Panc1 (cell line): ENCODE measurements around the gene CCDC86. TPM values are rescaled to one million over a fixed set of nuclear protein-coding genes. Genes with fewer than 3 reads are reported as not detected.

Experiments
- ATAC-seq: fragments of 200-7000 bp; cut with Tn5 transposase; 2 replicates; pipeline ENCODE4 v1.9.1; 2020; ENCODE audit warnings: mild to moderate bottlenecking, moderate library complexity
- BruUV-seq: library from RNA; stranded (reverse); fragments of 400-500 nt; replicated peaks from 2 replicates; lab custom pipeline; 2021; lab: Mats Ljungman, UMichigan
- CTCF ChIA-PET: fragments of 300-600 bp; sonication (Branson Sonifier 250); formaldehyde crosslinking; loops from one replicate; lab custom pipeline; 2022; ENCODE audit warnings: antibody characterized with exemption; lab: Charles Lee
- POLR2A ChIA-PET: fragments of 300-600 bp; sonication (Branson Sonifier 250); formaldehyde crosslinking; loops from one replicate; lab custom pipeline; 2022; ENCODE audit warnings: antibody characterized with exemption; lab: Charles Lee
- DNase-seq: peaks from one replicate; pipeline ENCODE4 v3.0.0-alpha.2; 2010; ENCODE audit warnings: low read depth, low spot score
- H3K27ac ChIP-seq: 2 replicates; pipeline ENCODE4 v1.5.1; 2011; ENCODE audit warnings: mild to moderate bottlenecking, low read length, inconsistent platforms
- H3K27me3 ChIP-seq: fragments of 200-500 bp; sonication (Bioruptor generic); 2 replicates; pipeline ENCODE4 v1.6.0; 2014; ENCODE audit warnings: low read length, inconsistent platforms; ENCODE audit not compliant: control insufficient read depth, insufficient read depth
- H3K36me3 ChIP-seq: fragments of 200-500 bp; sonication (Bioruptor generic); 2 replicates; pipeline ENCODE4 v1.5.1; 2014; ENCODE audit warnings: inconsistent platforms, mild to moderate bottlenecking, low read length, moderate library complexity; ENCODE audit not compliant: control insufficient read depth, insufficient read depth
- H3K4me1 ChIP-seq: 2 replicates; pipeline ENCODE4 v1.5.1; 2011; ENCODE audit warnings: inconsistent platforms, mild to moderate bottlenecking, low read length, moderate library complexity; ENCODE audit not compliant: control insufficient read depth, insufficient read depth
- H3K4me3 ChIP-seq, 2 experiments: 2 replicates each; pipeline ENCODE4 v1.5.1; 2011 to 2012; ENCODE audit warnings: low read depth in 2 of 2, low read length in 2 of 2, mild to moderate bottlenecking in 2 of 2, inconsistent platforms in 1 of 2, moderate library complexity in 1 of 2
- H3K9me3 ChIP-seq: fragments of 200-500 bp; sonication (Bioruptor generic); 2 replicates; pipeline ENCODE4 v1.5.1; 2014; ENCODE audit warnings: low read depth, mild to moderate bottlenecking, inconsistent platforms, low read length, moderate library complexity; ENCODE audit not compliant: control insufficient read depth, insufficient read depth
- POLR2AphosphoS5 ChIP-seq: IDR thresholded peaks from 2 replicates; pipeline ENCODE4 v1.6.1; 2012; ENCODE audit warnings: mild to moderate bottlenecking, low read depth, low read length, moderate library complexity
- SIN3A ChIP-seq: IDR thresholded peaks from 2 replicates; pipeline ENCODE4 v1.6.1; 2012; ENCODE audit warnings: low read depth, mild to moderate bottlenecking, low read length, moderate library complexity, borderline replicate concordance; ENCODE audit not compliant: insufficient read depth
- TCF7L2 ChIP-seq: IDR thresholded peaks from 2 replicates; pipeline ENCODE4 v1.6.1; 2011; ENCODE audit warnings: mild to moderate bottlenecking, low read depth, low read length, inconsistent platforms
- in situ Hi-C: cut with HindIII; loops from 2 replicates; pipeline ENCODE4 v1.10.0; 2016; ENCODE audit warnings: low sequenced_read_pairs, low pct_unique_long_range_greater_than_20kb
- intact Hi-C: fragments of 100-400 bp; cut with micrococcal nuclease; formaldehyde crosslinking; loops from one replicate; pipeline ENCODE4 v1.10.0; 2022; ENCODE audit not compliant: unreplicated experiment
- total RNA-seq: library from RNA; stranded (reverse); gene quantifications from one replicate; pipeline ENCODE4 v1.2.1, GENCODE V29; 2021; ENCODE audit not compliant: unreplicated experiment
- TF ChIP-seq, protein P1 (sequence below), 2 experiments: IDR thresholded peaks; 2 replicates each; pipeline ENCODE4 v1.6.1; 2011 to 2012; ENCODE audit warnings: low read depth in 2 of 2, control low read depth in 1 of 2, low read length in 1 of 2, mild to moderate bottlenecking in 1 of 2, moderate library complexity in 1 of 2; ENCODE audit not compliant: insufficient read depth in 1 of 2
- TF ChIP-seq, protein P2 (sequence below): fragments of 450-650 bp; IDR thresholded peaks from 2 replicates; pipeline ENCODE4 v1.5.1; 2017; ENCODE audit warnings: mild to moderate bottlenecking

The CCDC86 gene
- total RNA-seq, 1 experiment from 2014 or later = 70.2 TPM

DNA sequence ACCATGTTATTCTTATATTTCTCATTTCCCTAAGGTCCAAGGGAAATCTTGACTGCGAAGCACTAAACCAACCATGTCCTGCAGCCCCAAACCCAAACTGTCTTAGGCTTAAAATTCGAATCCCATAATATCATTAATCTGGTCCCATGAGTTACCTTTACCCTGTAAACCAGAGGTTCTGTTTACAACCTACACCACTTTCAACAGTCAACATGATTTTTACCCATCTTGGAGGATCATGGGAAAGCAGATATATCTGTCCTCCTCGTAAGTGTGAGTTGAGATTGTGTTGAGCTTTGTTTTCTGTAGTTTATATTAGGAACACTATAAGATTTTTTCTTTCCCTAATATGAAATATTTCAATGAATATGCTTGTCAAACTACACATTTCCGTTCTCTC is 58.1 kb downstream of the CCDC86 start:
- POLR2A ChIA-PET = no interaction called here
- Histone ChIP-seq H3K27ac (no peak overlapping the region), H3K4me3 (no peak overlapping the region), H3K4me1 (peaks cover 4% of the 10 kb centered on the region), H3K9me3 (no peaks in the 10 kb centered on the region), H3K36me3 (peaks cover 51% of the 10 kb centered on the region), H3K27me3 (no peaks in the 10 kb centered on the region)
- CTCF ChIA-PET = interaction anchor here (0.6 to 2.1 kb wide), 10 partner anchors 10 to 285 kb away, joined by 3 to 12 read pairs (median 3); partner anchors contain the start of gene TMEM109
- intact Hi-C loops (loop anchor here (1.0 kb wide), 1 partner anchor 69 kb away; no protein-coding TSS in a partner anchor), in situ Hi-C loops (no loop called here)
- no peak for DNase-seq
- ATAC-seq = no peak
- TF ChIP-seq, protein P1, sequence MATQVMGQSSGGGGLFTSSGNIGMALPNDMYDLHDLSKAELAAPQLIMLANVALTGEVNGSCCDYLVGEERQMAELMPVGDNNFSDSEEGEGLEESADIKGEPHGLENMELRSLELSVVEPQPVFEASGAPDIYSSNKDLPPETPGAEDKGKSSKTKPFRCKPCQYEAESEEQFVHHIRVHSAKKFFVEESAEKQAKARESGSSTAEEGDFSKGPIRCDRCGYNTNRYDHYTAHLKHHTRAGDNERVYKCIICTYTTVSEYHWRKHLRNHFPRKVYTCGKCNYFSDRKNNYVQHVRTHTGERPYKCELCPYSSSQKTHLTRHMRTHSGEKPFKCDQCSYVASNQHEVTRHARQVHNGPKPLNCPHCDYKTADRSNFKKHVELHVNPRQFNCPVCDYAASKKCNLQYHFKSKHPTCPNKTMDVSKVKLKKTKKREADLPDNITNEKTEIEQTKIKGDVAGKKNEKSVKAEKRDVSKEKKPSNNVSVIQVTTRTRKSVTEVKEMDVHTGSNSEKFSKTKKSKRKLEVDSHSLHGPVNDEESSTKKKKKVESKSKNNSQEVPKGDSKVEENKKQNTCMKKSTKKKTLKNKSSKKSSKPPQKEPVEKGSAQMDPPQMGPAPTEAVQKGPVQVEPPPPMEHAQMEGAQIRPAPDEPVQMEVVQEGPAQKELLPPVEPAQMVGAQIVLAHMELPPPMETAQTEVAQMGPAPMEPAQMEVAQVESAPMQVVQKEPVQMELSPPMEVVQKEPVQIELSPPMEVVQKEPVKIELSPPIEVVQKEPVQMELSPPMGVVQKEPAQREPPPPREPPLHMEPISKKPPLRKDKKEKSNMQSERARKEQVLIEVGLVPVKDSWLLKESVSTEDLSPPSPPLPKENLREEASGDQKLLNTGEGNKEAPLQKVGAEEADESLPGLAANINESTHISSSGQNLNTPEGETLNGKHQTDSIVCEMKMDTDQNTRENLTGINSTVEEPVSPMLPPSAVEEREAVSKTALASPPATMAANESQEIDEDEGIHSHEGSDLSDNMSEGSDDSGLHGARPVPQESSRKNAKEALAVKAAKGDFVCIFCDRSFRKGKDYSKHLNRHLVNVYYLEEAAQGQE (IDR thresholded peaks at IDR 0.05; ENCODE audit: insufficient read depth in 1 of 2, low read depth in 2 of 2, low read length in 1 of 2) = no peak
- TF ChIP-seq, protein P2, sequence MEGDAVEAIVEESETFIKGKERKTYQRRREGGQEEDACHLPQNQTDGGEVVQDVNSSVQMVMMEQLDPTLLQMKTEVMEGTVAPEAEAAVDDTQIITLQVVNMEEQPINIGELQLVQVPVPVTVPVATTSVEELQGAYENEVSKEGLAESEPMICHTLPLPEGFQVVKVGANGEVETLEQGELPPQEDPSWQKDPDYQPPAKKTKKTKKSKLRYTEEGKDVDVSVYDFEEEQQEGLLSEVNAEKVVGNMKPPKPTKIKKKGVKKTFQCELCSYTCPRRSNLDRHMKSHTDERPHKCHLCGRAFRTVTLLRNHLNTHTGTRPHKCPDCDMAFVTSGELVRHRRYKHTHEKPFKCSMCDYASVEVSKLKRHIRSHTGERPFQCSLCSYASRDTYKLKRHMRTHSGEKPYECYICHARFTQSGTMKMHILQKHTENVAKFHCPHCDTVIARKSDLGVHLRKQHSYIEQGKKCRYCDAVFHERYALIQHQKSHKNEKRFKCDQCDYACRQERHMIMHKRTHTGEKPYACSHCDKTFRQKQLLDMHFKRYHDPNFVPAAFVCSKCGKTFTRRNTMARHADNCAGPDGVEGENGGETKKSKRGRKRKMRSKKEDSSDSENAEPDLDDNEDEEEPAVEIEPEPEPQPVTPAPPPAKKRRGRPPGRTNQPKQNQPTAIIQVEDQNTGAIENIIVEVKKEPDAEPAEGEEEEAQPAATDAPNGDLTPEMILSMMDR = no peak
- TF ChIP-seq SIN3A (no peak), TCF7L2 (no peak), POLR2AphosphoS5 (no peak)
- BruUV-seq = no TSS peak

Other genes with a start within 250 kb of the CCDC86 start
- gene MS4A8, start 142.5 kb upstream of the CCDC86 start, total RNA-seq = not detected
- not detected for gene MS4A18, start 117.4 kb upstream of the CCDC86 start, total RNA-seq
- not detected for gene MS4A15, start 85.2 kb upstream of the CCDC86 start, total RNA-seq
- gene MS4A10, start 56.8 kb upstream of the CCDC86 start, total RNA-seq = not detected
- gene PTGDR2, start 13.8 kb downstream of the CCDC86 start, total RNA-seq = not detected
- gene ZP1, start 25.4 kb downstream of the CCDC86 start, total RNA-seq = not detected
- gene PRPF19, start 64.5 kb downstream of the CCDC86 start, total RNA-seq = 149 TPM
- gene TMEM109, start 72.0 kb downstream of the CCDC86 start, total RNA-seq = 91.8 TPM
- 154 TPM for gene TMEM132A, start 82.3 kb downstream of the CCDC86 start, total RNA-seq
- 8.7 TPM for gene SLC15A3, start 110.1 kb downstream of the CCDC86 start, total RNA-seq
- 1.1 TPM for gene CD6, start 129.6 kb downstream of the CCDC86 start, total RNA-seq